Breast epithelium (tissue), 4 donors: ENCODE results near the gene OR1L4. TPM values are rescaled to one million over a fixed set of nuclear protein-coding genes. Genes with fewer than 3 reads are reported as not detected.

Experiments
- DNase-seq, 2 donors: peaks; one replicate each; pipeline ENCODE4 v3.0.0-alpha.2; 2019; ENCODE audit warnings: low spot score in 2 of 2
- H3K27ac ChIP-seq, 2 donors: fragments of 200-600 bp; sonication (generic) in 1 of 2; one replicate each; pipeline ENCODE4 v1.5.1; 2016 to 2019; ENCODE audit warnings: mild to moderate bottlenecking in 1 of 2
- H3K27me3 ChIP-seq, 2 donors: fragments of 200-600 bp; sonication (generic) in 1 of 2; one replicate each; pipeline versions ENCODE4 v1.5.1 to v1.6.0; 2017 to 2019; ENCODE audit warnings: control low read depth in 1 of 2, mild to moderate bottlenecking in 1 of 2
- H3K36me3 ChIP-seq: fragments of 200-600 bp; one replicate; pipeline ENCODE4 v1.5.1; 2019
- H3K4me1 ChIP-seq, 2 donors: fragments of 200-600 bp; sonication (generic); one replicate each; pipeline ENCODE4 v1.5.1; 2016 to 2019; ENCODE audit warnings: control low read depth in 1 of 2
- H3K4me3 ChIP-seq, 3 donors: fragments of 200-600 bp; sonication (generic); 1 replicate in 2 of 3; 2 replicates in 1 of 3; pipeline ENCODE4 v1.5.1; 2016 to 2019; ENCODE audit warnings: mild to moderate bottlenecking in 3 of 3, moderate library complexity in 2 of 3
- H3K9me3 ChIP-seq, 2 donors: fragments of 200-600 bp; sonication (generic) in 1 of 2; one replicate each; pipeline ENCODE4 v1.5.1; 2016 to 2019; ENCODE audit warnings: control low read depth in 1 of 2
- CTCF ChIP-seq, 3 donors: fragments of 450-650 bp; IDR thresholded peaks; one replicate each; pipeline ENCODE4 v1.5.1; 2016 to 2017; ENCODE audit warnings: antibody characterized with exemption in 3 of 3, mild to moderate bottlenecking in 3 of 3, moderate library complexity in 3 of 3
- POLR2A ChIP-seq: fragments of 450-650 bp; IDR thresholded peaks from one replicate; pipeline ENCODE4 v1.6.1; 2016; ENCODE audit warnings: antibody characterized with exemption, mild to moderate bottlenecking, moderate library complexity
- POLR2AphosphoS5 ChIP-seq, 3 donors: sonication (generic); formaldehyde crosslinking; IDR thresholded peaks; one replicate each; pipeline ENCODE4 v1.6.1; 2017; ENCODE audit warnings: antibody characterized with exemption in 3 of 3
- intact Hi-C: fragments of 100-400 bp; cut with DNase I; formaldehyde crosslinking; loops from one replicate; pipeline ENCODE4 v1.15.1; 2023; ENCODE audit warnings: low total_unique reads
- total RNA-seq, 3 donors: library from RNA; depleted of rRNA; stranded (reverse); fragments of >200 nt; gene quantifications; one replicate each; pipeline ENCODE4 v1.1.0, GENCODE V29; 2016

The OR1L4 gene
- not detected for total RNA-seq

GRCh38 chr9:122723690-122724089 lies at the start of gene OR1L4:
Gene OR1L4, plus strand, starts transcription at chr9:122723990. Its CDS starts 0 bp downstream, at chr9:122723990.
- TF ChIP-seq POLR2A = no peak
- Histone ChIP-seq H3K4me3 (no peak within 1 kb of the TSS), H3K9me3 (peaks cover 52 to 81% of the 10 kb centered on the region in 2 donors), H3K4me1 (no peaks in the 10 kb centered on the region), H3K27me3 (no peaks in the 10 kb centered on the region), H3K36me3 (no peaks in the 10 kb centered on the region), H3K27ac (no peak within 1 kb of the TSS)
- intact Hi-C loops = no loop called here
- no peak for DNase-seq

GRCh38 chr9:122684851-122685250 lies 38.9 kb upstream of the OR1L4 start:
- no peaks in the 10 kb centered on the region for H3K4me1 ChIP-seq

GRCh38 chr9:122695696-122696095 lies 28.1 kb upstream of the OR1L4 start:
- TF ChIP-seq CTCF (IDR thresholded peaks at IDR 0.05) (no peak), POLR2A (no peak), POLR2AphosphoS5 (IDR thresholded peaks at IDR 0.05) (no peak)
- Histone ChIP-seq H3K27me3 (no peaks in the 10 kb centered on the region), H3K27ac (no peak overlapping the region), H3K4me3 (no peak overlapping the region), H3K36me3 (no peaks in the 10 kb centered on the region), H3K9me3 (peaks cover 4 to 7% of the 10 kb centered on the region in 2 donors), H3K4me1 (no peaks in the 10 kb centered on the region)
- intact Hi-C loops = loop anchor here (5.0 kb wide), 1 partner anchor 677 kb away; no protein-coding TSS in a partner anchor
- no peak for DNase-seq

More at GRCh38 chr9:122684851-122685250, 38.9 kb upstream of the OR1L4 start:
- no peak for DNase-seq
- TF ChIP-seq POLR2A = no peak
- no peak for TF ChIP-seq CTCF (IDR thresholded peaks at IDR 0.05)
- no peak for TF ChIP-seq POLR2AphosphoS5 (IDR thresholded peaks at IDR 0.05)
- intact Hi-C loops = no loop called here
- H3K27ac ChIP-seq = no peak overlapping the region
- H3K36me3 ChIP-seq = no peaks in the 10 kb centered on the region
- no peaks in the 10 kb centered on the region for H3K27me3 ChIP-seq
- no peak overlapping the region for H3K4me3 ChIP-seq
- H3K9me3 ChIP-seq = no peaks in the 10 kb centered on the region

- Histone ChIP-seq H3K27ac (no peak overlapping the region), H3K27me3 (no peaks in the 10 kb centered on the region), H3K4me3 (no peak overlapping the region), H3K4me1 (no peaks in the 10 kb centered on the region), H3K9me3 (peaks cover 19 to 30% of the 10 kb centered on the region in 2 donors), H3K36me3 (no peaks in the 10 kb centered on the region)
- TF ChIP-seq CTCF (IDR thresholded peaks at IDR 0.05) (no peak), POLR2AphosphoS5 (IDR thresholded peaks at IDR 0.05) (no peak), POLR2A (no peak)
- no peak for DNase-seq
- intact Hi-C loops = no loop called here
Measured at GRCh38 chr9:122718038-122718437, 5.8 kb upstream of the OR1L4 start.

GRCh38 chr9:122719218-122719617 lies 4.6 kb upstream of the OR1L4 start:
- Histone ChIP-seq H3K27me3 (no peaks in the 10 kb centered on the region), H3K4me3 (no peak overlapping the region), H3K4me1 (no peaks in the 10 kb centered on the region), H3K36me3 (no peaks in the 10 kb centered on the region), H3K9me3 (peaks cover 22 to 42% of the 10 kb centered on the region in 2 donors), H3K27ac (no peak overlapping the region)
- DNase-seq = no peak
- intact Hi-C loops = no loop called here
- TF ChIP-seq CTCF (IDR thresholded peaks at IDR 0.05) (no peak), POLR2AphosphoS5 (IDR thresholded peaks at IDR 0.05) (no peak), POLR2A (no peak)

GRCh38 chr9:122742003-122742402 lies 18.2 kb downstream of the OR1L4 start, which contains the start of gene OR1L6:
Gene OR1L6, plus strand, starts transcription at chr9:122742303. Its CDS starts 7,545 bp downstream, at chr9:122749848.
- no peak for DNase-seq
- intact Hi-C loops = no loop called here
- H3K27ac ChIP-seq = no peak within 1 kb of the TSS
- H3K9me3 ChIP-seq = peaks cover 5 to 17% of the 10 kb centered on the region in 2 donors
- H3K36me3 ChIP-seq = no peaks in the 10 kb centered on the region
- H3K4me1 ChIP-seq = no peaks in the 10 kb centered on the region
- H3K4me3 ChIP-seq = no peak within 1 kb of the TSS
- TF ChIP-seq CTCF (IDR thresholded peaks at IDR 0.05) = no peak
- TF ChIP-seq POLR2A = no peak
- TF ChIP-seq POLR2AphosphoS5 (IDR thresholded peaks at IDR 0.05) = no peak
- no peaks in the 10 kb centered on the region for H3K27me3 ChIP-seq
